Activated naive CD4-positive, alpha-beta T cell (primary cell): ENCODE measurements around the gene PCLAF.
"Not testable (repeated sequence)": the region's sequence is repeated elsewhere in the genome, so short reads cannot be mapped to it uniquely, and the experiment has no call there.

Source experiments
- DNase-seq, 4 experiments: peaks; one replicate each; lab custom pipeline; 2025; lab: John Stamatoyannopoulos, UW

Gene PCLAF, protein sequence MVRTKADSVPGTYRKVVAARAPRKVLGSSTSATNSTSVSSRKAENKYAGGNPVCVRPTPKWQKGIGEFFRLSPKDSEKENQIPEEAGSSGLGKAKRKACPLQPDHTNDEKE

DNA sequence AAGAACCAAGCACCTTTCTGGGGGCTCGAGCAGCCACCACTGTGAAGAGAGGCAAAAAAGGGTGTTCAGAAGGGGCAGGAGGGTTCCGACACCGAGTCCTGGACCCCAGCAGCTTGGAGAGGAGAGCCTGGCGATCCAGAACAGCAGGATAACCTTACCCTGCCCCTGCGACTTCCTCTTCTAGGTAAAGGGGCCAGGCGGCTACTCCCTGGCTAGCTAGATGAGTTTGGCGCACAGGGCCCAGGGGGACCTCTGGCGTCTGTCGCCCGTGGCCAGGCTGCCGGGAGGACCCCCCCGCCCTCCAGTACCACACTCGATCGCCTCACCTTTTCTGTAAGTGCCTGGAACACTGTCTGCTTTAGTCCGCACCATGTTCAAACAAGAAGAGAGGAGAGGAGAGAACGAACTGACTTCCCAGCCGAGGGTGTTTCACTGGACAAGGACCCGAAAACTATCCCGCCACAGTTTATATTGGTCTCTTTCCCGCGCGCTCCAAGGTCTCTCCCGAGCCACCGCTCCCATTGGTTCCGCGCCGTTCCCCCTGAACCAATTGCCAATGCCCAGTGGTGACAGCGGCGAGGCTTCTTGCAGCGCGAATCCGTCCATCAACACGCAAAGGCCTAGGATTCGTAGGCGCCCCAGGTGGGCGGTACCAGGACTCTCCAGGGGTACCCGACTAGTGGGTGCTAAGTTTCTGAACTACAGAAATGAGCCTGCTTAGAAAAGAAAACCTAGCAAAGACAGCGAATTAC is at the start of gene PCLAF:
Gene PCLAF (minus strand): TSS at position 442 of the 752 bp plus-strand sequence. CDS start 70 bp downstream, at position 372.
- peak; percentile 77 to 85 (median 78) for DNase-seq

DNA sequence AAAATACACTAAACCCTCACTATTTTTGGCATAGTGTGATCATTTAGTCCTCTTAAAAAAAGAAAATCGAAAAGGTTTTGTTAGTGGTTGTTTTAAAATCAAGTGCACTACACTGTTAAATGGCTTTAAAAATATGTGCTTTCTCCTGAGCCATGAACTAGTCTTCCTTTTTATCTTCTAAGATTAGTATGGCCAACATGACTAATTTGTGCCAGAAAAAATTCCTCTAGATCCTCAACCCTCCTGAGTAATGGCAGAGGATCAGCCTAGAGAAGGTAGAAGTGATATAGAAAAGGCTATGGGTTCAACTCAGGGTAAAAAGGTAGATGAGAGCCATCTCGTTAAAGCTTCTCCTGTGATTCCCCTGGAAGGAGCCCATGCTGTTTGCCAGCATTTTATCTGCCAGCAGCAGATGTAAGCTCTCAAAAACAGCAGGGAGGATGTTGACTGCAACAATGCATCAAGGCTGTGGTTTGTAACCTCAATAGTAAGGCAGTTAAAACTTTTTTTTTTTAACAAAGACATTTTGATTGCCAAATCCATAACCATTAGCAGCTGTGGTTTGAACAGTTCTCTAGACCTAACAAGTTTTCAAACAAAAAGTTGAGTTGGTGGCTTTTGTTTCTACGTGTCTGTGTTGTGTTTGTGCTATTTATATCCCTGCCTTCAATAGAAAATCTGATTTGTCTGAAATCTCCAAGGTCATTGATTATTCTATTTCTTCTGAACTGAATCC is 48.9 kb upstream of the PCLAF start:
- peak in 2 of 4 experiments; percentile 7 to 13 for DNase-seq

DNA sequence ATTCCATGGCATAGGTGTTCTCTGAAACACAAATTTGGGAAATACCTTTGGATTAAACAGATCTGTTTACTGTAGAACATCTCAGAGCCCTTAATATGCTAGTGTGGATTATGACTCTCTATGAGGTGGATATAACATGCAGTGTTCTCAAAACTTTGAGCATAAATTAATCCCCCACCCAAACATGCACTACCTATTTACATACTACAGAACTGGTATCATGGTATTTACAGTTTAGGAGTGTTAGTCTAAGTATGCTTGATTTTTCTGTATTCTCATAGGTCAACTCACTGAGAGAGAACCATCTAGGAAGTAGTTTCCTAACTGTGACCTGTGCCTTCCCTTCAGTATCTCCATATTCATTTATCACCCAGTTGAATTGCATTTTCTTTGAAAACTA is 48.2 kb upstream of the PCLAF start:
- DNase-seq = no peak

DNA sequence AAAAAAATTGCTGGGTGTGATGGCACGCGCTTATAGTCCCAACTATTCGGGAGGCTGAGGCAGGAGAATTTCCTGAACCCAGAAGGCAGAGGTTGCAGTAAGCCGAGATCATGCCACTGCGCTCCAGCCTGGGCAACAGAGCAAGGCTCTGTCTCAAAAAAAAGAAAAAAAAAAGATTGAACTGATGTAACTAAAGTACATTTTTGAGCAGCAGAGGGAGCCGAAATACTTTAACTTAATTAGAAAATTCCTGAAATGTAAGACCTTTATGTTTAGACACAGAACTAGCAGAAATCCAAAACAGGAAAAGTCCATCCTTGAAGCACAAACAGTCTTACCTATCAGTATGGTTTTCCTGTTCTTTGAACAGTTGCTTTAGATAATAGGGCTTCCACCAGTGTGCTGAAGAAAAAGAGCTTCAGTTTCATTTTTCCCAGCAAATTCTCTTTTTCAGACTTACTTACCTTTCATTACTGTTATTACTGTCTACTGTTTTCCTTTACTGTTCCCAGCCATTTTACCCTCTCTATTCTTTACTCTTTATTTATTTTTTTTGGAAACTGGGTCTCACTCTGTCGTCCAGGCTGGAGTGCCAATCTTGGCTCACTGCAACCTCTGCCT is 45.7 kb upstream of the PCLAF start:
- DNase-seq = no peak

DNA sequence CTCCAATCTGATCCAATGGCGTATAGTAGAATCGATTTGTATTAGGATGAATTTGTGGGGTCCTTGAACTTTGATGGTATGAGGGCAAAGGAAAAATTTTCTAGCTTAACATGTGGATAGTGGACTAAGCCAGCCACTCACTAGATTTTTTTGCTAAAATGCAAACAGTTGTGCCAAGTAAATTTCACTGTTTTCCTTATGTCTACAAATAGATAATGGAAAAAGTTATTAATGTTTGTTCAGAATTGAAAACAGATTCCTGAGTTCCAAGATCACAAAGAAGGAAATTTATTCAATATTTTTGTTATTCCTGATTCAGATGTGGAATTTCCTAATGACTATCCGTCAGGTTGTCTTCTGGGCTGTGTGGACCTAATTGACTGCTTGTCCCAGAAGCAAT is 44.0 kb upstream of the PCLAF start:
- no peak for DNase-seq

DNA sequence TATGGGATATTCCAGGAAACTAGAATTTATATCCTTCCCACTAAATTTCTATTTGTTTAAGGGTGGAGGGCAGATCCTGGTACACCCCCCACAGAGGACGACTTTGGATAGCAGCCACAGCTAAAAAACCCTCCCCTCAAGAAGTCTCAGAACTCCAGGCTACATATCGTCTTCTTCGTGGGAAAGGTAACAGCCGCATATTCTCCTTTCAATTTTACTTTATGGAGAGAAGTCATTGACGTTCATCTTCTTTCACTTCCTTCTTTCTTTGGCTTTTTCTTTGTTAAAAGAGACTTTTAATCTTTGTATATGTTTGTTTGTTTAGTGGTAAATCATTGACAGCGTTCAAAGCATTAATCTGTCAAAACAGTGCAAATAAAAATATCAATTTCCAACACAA is 42.7 kb upstream of the PCLAF start:
- no peak for DNase-seq

DNA sequence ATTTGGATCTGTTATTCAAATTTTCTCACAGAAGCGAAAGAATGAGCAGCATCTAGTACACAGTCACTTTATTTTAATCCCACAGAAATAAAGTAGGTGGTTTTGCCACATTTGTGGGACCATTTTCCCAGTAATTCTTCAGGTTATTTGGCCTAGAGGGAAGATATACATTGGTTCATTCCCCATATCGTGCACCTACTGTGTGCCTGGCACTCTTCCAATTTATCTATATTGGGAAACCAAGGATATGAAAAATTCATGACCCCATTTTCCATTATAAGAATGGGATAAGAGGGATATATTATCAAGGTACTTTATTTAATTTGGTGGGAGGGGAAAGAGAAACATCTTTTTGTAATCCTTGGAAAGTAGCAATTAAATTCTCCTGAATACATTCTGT is 41.5 kb upstream of the PCLAF start:
- no peak for DNase-seq

DNA sequence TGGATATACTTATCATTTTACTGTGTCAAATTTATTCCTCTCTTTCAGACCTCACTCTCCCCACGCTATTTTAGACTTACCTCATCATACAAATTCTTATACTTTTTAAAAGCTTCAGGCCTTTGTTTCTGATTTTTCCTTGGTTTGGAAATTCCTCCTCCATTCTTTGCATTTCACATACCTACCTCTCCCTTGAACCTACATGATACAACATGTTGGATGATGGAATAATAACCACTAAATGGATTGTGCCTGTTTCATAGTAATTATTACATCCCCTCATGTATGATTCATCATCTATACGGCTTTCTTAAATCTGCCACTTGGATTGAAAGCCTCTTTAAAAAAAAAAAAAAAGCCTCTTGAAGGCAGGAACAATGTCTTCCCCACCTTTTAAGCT is 31.0 kb upstream of the PCLAF start:
- DNase-seq = no peak

DNA sequence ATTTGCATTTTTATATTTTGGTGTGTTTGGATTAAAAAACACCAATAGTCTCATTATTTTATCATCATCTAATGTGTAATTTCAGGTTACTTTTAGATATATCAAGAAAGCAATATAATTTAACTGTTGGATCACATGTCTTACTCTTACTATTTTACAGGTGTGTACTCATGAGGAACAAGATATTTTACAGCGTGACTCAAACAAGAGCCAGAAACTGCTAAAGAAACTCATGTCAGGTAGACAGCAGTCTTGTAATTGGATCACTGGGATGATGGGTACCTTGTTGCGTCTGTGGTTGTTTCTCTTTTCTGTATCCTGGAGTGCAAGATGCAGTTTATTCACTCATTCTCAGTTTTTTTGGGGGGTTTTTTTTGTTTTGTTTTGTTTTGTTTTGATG is 19.3 kb upstream of the PCLAF start:
- DNase-seq = no peak

DNA sequence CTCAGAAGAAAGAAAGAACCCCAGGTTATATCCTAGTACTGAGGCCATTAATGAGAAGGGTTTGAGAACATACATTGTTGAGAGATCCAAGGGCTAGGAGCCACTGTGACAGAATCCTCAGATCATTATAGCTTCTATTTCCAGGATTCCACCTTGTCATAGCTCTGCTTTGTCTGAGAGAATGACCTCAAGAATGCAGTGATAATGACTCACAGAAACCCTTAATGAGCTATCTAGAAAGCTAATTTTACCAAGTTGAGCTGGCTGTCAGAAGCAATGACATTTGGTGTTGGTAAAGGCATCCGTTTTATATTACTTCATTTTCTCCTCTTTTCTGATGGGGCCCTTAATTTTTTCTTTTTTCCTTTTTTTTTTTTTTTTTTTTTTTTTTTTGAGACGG is 17.3 kb upstream of the PCLAF start:
- DNase-seq = no peak

DNA sequence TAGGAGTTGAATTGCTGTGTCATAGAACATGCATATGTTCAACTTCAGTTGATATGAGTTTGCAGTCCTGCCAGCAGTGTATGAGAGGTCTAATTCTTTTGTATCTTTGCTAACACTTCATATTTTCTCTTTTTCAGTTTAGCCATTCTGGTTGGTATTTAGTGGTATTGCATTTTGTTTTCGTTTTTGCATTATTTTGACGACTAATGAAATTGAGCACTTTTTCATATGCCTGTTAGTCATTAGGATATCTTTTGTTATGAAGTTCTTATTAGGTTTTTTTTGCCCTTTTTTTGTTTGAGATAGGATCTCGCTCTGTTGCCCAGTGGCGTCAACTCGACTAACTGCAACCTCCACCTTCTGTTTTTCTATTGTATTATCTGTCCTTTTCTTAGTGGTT is 15.5 kb upstream of the PCLAF start:
- no peak for DNase-seq

DNA sequence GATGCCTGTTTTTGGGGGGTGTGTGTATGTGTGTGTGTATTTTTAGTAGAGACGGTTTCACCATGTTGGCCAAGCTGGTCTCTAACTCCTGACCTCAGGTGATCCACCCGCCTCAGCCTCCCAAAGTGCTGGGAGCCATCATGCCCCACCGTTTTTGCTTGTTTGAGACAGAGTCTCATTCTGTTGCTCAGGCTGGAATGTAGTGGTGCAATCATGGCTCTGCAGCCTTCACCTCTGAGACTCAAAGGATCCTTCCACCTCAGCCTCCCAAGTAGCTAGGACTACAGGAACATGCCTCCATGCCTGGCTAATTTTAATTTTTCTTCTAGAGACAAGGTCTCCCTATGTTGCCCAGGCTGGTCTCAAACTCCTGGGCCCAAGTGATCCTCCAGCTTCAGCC is 11.2 kb upstream of the PCLAF start:
- DNase-seq = not testable (repeated sequence)

DNA sequence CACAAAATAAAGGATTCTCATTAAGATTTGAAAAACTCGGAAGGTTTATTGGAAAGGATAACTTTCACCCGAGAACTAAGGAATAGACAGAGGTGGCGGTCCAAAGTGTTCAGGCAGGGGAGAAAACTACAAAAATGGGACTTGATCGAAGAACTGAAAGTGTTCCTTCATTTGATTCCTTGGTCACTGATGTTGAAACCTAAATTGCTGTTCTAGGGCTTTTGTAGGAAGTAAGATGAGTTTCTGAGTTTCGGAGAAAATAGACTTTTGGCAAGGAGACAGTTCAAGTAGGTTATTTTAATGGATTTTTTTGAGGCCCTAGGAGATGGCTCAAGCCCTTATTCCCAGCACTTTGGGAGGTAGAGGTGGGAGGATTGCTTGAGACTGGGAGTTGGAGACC is 7.8 kb upstream of the PCLAF start:
- DNase-seq = no peak

DNA sequence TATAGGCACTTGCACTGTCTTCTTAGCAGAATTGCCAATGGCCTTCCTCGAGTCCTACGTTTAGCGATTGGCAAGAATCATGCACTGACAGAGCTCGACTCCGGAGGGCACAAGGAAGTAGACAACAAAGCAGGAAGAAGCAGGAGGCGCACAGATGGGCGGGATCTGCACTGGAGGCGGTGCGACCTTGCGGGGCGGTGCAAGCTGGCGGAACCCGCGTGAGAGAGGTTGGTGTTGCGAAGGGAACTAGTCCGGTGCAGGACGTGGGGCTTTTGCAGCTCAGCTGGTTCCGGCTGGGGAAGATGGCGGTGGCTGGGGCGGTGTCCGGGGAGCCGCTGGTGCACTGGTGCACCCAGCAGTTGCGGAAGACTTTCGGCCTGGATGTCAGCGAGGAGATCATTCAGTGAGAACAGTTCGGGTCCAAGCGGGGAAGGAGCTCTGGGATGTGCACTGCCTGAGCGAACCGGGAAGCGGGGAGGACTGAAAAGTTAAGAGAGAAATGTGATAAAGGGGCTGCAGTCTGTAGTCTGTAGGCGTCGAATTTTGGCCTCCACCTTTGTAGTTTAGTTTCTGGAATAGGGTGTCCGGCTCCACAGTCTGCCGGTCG is 6.4 kb upstream of the PCLAF start, which contains the start of gene TRIP4:
Gene TRIP4 (plus strand): TSS at position 275 of the 607 bp plus-strand sequence. CDS start 28 bp downstream, at position 303.
- peak; percentile 90 to 96 (median 92) for DNase-seq

DNA sequence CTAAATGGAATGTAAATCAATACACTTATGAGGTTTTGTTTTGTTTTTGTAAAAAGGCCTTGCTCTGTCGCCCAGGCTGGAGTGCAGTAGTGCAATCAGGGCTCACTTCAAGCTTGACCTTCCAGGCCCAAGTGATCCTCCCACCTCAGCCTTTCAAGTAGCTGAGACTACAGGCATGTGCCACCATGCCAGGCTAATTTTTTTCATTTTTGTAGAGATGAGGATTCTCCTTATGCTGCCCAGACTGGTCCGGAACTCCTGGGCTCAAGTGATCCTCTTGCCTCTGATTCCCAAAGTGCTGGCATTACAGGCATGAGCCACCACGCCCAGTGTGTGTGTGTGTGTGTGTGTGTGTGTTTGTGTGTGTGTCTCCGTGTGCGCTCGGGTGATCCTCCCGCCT is 5.0 kb upstream of the PCLAF start:
- no peak for DNase-seq

DNA sequence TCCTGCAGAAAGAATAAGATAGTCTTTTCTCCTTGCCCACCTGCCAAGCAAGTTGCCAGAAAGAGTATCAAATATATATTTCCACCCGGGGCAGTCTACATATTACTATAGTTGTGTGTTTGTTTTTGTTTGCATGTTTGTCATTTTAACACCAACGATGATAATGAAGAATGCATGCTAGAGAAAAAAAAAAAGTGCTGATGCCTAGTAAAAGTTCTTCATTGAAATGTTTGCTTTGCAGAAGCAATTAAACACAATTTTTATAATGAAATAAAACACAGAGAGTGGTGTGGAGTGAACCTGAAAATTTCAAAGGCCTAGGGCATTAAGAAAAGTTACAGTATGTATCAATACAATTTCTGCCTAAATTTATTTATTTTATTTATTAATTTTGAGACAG is 2.5 kb upstream of the PCLAF start:
- no peak for DNase-seq

DNA sequence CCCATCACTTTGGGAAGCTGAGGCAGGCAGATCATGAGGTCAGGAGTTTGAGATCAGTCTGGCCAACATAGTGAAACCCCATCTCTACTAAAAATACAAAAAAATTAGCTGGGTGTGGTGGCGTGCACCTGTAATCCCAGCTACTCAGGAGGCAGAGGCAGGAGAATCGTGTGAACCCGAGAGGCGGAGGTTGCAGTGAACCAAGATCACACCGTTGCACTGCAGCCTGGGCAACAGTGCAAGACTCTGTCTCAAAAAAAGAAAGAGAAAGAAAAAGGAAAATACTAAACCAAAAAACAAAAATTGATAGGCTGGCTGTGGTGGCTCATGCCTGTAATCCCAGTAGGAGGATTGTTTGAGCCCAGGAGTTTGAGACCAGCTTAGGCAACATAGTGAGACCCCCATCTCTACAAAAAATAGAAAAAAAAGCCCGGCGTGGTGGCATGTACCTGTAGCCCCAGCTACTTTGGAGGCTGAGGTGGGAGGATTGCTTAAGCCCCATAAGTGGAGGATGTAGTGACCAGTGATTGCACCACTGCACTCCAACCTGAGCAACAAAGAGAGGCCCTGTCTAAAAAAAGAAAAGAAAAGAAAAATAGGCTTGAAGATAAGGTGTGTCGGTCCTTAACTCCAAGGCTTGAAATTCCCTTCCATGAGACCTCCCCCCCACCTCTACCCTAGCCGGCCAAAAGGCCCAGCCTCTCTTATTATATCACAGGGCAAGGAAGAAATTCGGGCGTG is 941 bp downstream of the PCLAF start:
- not testable (repeated sequence) for DNase-seq

DNA sequence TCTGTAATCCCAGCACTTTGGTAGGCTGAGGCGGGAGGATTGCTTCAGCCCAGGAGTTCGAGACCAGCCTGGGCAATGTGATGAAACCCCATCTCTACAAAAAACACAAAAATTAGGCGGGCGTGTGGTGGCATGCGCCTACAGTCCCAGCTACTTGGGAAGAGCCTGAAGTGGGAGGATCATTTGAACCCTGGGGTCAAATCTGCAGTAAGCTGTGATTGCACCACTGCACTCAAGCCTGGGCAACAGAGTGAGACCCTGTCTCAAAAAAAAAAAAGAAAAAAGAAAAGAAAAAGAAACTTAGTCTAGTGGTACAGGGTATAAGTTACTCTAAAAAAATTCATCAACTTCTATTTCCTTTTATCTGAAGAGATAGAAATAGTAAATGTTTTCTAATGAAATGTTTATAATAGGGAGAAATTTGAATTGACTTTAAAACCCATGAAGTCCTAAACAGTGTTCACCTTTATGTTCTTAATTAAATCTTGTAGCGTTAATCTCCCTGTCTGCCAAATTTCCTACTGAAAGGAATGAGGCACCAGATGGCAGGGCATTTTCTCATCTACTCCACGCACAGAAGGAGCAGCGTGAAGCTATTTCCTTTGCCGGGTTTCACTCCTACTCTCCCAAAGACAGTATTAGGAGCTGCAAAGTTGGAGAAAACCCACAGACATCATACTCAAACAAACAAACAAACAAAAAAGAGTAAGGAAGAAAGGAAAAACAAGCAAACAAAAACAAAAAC is 1.9 kb downstream of the PCLAF start:
- no peak for DNase-seq

DNA sequence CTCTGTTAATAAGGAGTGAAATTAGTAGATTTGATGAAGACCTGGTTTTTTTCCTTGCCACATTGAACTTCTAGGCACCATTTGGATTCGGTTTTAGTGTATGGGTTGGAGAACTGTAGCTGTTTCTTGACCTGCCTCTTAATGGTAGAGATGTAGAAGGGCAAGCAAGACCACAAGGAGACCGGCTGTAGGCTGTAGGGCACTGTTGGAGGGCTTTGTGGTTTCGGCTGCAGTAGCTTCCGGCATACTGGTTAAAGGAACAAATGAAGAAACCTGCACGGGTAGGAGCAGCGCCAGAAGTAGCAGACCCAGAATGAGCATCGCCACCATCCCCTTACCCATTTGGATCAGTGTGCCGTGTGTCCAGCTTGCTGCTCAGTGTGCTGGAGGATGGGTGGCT is 7.9 kb downstream of the PCLAF start:
- DNase-seq = no peak

DNA sequence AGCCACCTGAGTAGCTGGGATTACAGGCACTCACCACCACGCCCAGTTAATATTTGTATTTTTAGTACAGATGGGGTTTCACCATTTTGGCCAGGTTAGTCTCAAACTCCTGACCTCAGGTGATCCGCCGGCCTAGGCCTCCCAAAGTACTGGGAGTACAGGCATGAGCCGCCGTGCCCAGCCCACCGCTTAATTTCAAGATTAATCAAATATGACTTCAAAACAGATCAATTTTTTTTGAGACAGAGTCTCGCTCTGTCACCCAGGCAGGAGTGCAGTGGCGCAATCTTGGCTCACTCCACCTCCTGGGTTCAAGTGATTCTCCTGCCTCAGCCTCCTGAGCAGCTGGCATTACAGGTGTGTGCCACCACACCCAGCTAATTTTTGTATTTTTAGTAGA is 9.9 kb downstream of the PCLAF start:
- DNase-seq = not testable (repeated sequence)

DNA sequence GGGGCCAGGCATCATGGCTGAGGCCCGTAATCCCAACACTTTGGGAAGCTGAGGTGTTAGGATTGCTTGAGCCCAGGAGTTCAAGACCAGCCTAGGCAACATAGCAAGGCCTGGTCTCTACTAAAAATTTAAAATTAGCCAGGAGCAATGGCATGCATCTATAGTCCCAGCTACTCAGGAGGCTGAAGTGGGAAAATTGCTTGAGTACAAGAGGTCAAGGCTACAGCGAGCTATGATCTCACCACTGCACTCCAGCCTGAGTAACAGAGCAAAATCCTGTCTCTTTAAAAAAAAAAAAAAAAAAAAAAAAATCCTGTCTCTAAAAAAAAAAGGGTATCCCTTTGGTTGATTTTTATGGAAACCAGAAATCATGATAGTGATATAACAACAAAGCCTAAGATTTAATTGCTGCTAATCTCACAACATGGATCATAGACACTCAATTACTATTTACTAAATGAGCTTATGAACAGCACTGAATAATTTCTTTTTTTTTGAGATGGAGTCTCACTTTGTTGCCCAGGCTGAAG is 12.1 kb downstream of the PCLAF start:
- DNase-seq = no peak
